SK-N-SH treated with all-trans-retinoic acid at 6 μM for 48 hours (cell line): ENCODE results near the gene TEKT2.

Source experiments
- ARNTL ChIP-seq: fragments of 450-650 bp; formaldehyde crosslinking; IDR thresholded peaks from 2 replicates; pipeline ENCODE4 v1.5.0; 2020; ENCODE audit warnings: low read depth, mild to moderate bottlenecking, moderate library complexity, borderline replicate concordance
- CREB5 ChIP-seq: fragments of 250-450 bp; sonication (Bioruptor Pico); IDR thresholded peaks from 2 replicates; pipeline ENCODE4 v1.5.1; 2020; ENCODE audit warnings: low read depth, mild to moderate bottlenecking, moderate library complexity
- RARB ChIP-seq: fragments of 250-450 bp; sonication (Bioruptor Pico); IDR thresholded peaks from 2 replicates; pipeline ENCODE4 v1.8.0; 2021; ENCODE audit warnings: mild to moderate bottlenecking, moderate library complexity
- SNAI2 ChIP-seq: fragments of 250-450 bp; sonication (Bioruptor Pico); IDR thresholded peaks from 2 replicates; pipeline ENCODE4 v1.5.0; 2020; ENCODE audit warnings: mild to moderate bottlenecking, moderate library complexity
- TOX ChIP-seq: fragments of 250-450 bp; sonication (Bioruptor Pico); IDR thresholded peaks from 2 replicates; pipeline ENCODE4 v1.8.0; 2021; ENCODE audit warnings: mild to moderate bottlenecking, moderate library complexity, borderline replicate concordance
- ZFP3 ChIP-seq: fragments of 250-450 bp; sonication (Bioruptor Pico); IDR thresholded peaks from 2 replicates; pipeline ENCODE4 v1.5.0; 2020; ENCODE audit warnings: mild to moderate bottlenecking, moderate library complexity
- ZFP30 ChIP-seq: fragments of 450-650 bp; formaldehyde crosslinking; IDR thresholded peaks from 2 replicates; pipeline ENCODE4 v1.5.0; 2022; ENCODE audit warnings: mild to moderate bottlenecking, moderate library complexity
- ZNF70 ChIP-seq: fragments of 450-650 bp; formaldehyde crosslinking; IDR thresholded peaks from 2 replicates; pipeline ENCODE4 v1.5.0; 2020; ENCODE audit warnings: mild to moderate bottlenecking, moderate library complexity

GRCh38 chr1:36053978-36054377 is 29.9 kb upstream of the TEKT2 start:
- TF ChIP-seq TOX (CRISPR knock-in tag) (no peak), SNAI2 (no peak), ARNTL (CRISPR knock-in tag) (no peak), ZFP3 (CRISPR knock-in tag) (no peak), CREB5 (CRISPR knock-in tag) (no peak), ZFP30 (no peak), ZNF70 (CRISPR knock-in tag) (no peak), RARB (CRISPR knock-in tag) (no peak)
